HEK293T (cell line): ENCODE results near the gene MGRN1.

Experiments
- ARNT ChIP-seq: fragments of 450-650 bp; IDR thresholded peaks from 2 replicates; pipeline ENCODE4 v1.6.1; 2017; ENCODE audit warnings: mild to moderate bottlenecking
- FOXA1 ChIP-seq: fragments of 450-650 bp; IDR thresholded peaks from 2 replicates; pipeline ENCODE4 v1.6.1; 2016; ENCODE audit warnings: mild to moderate bottlenecking
- FOXK2 ChIP-seq: fragments of 450-650 bp; IDR thresholded peaks from 2 replicates; pipeline ENCODE4 v1.6.1; 2016; ENCODE audit warnings: mild to moderate bottlenecking
- FOXM1 ChIP-seq: fragments of 450-650 bp; IDR thresholded peaks from 2 replicates; pipeline ENCODE4 v1.6.1; 2017; ENCODE audit warnings: mild to moderate bottlenecking, borderline replicate concordance
- HDGF ChIP-seq: fragments of 450-650 bp; IDR thresholded peaks from 2 replicates; pipeline ENCODE4 v1.6.1; 2017; ENCODE audit warnings: antibody characterized with exemption, borderline replicate concordance
- NFRKB ChIP-seq: fragments of 450-650 bp; IDR thresholded peaks from 2 replicates; pipeline ENCODE4 v1.6.1; 2016; ENCODE audit warnings: mild to moderate bottlenecking, moderate library complexity
- SP1 ChIP-seq: fragments of 450-650 bp; IDR thresholded peaks from 2 replicates; pipeline ENCODE4 v1.6.1; 2017
- SUZ12 ChIP-seq: fragments of 450-650 bp; IDR thresholded peaks from 2 replicates; pipeline ENCODE4 v1.6.1; 2016; ENCODE audit warnings: mild to moderate bottlenecking
- ZNF384 ChIP-seq: fragments of 450-650 bp; IDR thresholded peaks from 2 replicates; pipeline ENCODE4 v1.6.1; 2016
- TF ChIP-seq, protein P1 (sequence below): fragments of 450-650 bp; IDR thresholded peaks from 2 replicates; pipeline ENCODE4 v1.6.1; 2016

DNA sequence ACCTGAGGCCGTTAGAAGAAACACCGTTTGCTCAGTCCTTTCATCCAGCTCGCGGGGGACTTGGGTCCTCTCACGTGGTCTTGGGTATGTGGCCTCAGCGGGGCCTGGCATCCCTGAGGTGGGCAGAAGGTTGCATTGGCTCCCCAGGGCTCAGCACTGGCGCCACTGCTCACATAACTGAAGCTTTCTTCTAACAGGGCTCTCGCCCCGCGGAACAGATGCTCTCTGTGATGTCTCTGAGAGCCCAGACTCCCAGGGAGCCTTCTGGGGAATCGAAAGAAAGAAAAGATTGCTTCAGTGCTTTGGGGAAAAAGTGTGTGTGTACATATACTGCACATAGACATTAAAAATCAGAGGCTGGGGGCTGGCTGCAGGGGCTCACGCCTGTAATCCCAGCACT, 10.1 kb downstream of the MGRN1 start:
- TF ChIP-seq ARNT = no peak
- TF ChIP-seq, protein P1, sequence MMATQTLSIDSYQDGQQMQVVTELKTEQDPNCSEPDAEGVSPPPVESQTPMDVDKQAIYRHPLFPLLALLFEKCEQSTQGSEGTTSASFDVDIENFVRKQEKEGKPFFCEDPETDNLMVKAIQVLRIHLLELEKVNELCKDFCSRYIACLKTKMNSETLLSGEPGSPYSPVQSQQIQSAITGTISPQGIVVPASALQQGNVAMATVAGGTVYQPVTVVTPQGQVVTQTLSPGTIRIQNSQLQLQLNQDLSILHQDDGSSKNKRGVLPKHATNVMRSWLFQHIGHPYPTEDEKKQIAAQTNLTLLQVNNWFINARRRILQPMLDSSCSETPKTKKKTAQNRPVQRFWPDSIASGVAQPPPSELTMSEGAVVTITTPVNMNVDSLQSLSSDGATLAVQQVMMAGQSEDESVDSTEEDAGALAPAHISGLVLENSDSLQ = no peak
- no peak for TF ChIP-seq FOXM1
- TF ChIP-seq SUZ12 = no peak
- TF ChIP-seq FOXK2 = no peak
- no peak for TF ChIP-seq FOXA1
- no peak for TF ChIP-seq ZNF384
- TF ChIP-seq SP1 = no peak
- no peak for TF ChIP-seq HDGF
- TF ChIP-seq NFRKB = no peak
